ENCODE data around the gene CRYGA.

The CRYGA gene, protein sequence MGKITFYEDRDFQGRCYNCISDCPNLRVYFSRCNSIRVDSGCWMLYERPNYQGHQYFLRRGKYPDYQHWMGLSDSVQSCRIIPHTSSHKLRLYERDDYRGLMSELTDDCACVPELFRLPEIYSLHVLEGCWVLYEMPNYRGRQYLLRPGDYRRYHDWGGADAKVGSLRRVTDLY

DNA sequence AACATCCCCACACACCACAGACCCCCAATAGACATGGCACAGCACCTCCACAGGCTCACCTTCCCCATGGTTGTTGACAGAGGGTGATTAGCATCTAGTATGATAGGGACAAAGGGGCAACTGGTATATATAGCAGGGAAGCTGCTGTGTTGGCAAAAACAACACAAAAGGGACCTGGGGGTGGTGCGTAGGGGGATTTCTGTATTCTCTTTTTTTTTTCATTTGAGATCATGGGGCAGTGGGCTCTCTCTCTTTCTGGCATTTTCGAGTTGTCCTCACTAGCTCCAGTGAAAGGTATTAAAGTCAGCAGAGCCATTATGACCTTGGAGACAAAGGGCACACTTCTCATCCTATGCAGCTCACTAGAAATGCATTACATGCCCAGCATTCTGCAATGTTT is at the start of gene CRYGA:
Gene CRYGA, minus strand, starts transcription at position 101 of the 400 bp plus-strand sequence. Its CDS starts 33 bp downstream, at position 68.
- DNase-seq, result no peak

DNA sequence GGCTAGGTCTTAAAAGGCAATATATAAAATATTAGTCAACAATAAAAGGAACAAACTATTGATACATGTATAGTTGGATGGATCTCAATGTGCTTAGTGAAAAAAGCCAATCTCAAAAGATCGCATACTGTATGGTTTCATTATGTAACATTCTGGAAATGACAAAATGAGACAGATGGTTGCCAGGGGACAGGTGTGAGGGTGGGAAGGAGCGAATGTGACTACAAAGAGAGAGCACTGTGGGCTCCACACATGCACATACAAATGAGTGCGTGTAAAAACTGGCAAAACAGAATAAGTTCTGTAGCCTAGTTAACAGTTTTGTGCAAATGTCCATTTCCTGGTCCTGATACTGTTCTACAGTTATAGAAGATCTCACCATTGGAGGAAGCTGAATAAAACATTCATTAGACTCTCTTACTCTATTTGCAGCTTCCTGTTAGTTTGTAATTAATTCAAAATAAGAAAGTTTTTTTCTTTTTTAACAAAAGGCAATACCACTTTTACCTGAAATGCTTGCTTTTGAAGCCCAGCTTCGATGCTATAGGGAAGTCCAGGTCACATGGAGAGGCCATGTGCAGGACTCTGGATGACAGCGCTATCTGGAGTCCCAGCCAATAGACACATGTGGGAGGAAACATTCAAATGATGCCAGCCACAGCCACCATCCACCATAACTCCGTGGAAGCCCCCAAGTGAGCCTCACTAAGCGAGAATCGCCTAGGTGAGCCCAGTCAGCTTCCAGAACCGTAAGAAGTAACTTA is 47.5 kb upstream of the CRYGA start:
- DNase-seq, result no peak

DNA sequence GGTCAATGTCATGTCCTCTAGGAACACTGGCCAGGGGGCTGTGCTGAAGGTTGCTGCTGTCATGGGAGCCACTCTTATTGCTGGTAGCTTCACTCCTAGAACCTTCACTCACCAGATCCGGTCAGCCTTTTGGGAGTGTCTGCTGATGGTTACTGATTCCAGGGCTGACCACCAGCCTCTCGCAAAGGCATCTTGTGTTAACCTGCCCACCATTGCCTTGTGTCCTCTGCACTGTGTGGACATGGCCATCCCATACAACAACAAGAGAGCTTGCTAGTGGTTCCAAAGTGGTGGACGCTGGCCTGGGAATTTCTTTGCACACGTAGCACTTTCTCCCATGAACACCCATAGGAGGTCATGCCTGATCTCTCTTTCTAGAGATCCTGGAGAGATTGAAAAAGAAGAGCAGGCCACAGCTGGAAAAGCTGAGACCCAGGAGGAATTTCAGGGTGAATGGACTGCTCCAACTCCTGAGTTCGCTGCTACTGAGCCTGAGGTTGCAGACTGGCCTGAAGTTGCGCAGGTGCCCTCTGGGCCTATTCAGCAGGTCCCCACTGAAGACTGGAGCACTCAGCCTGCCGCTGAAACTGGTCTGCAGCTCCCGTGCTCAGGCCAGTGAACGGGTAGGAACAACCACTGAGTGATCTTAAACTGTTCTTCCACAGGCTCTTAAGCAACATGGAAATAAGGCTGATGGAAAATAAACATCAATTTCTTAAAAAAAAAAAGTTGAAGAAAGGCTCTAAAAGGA is 45.1 kb upstream of the CRYGA start:
- no peak for DNase-seq

DNA sequence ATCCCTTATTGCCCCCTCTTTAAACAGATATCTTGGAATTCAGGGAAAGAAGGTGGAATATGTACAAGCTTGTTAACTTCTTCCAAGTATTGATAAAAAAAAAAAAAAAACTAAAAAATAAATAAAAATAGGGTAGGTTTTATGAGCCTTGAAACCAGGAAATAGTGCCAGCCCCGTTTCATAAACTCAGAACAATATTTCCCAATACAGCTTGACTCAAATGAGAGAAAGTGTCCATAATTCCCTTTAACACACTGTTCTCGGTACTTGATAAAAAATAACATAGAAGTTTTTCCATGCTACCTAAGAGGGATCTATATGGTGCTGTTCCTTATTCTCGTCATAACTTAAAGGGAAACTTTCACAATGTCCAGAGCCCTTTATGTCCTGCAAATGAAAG is 44.4 kb upstream of the CRYGA start:
- no peak for DNase-seq

DNA sequence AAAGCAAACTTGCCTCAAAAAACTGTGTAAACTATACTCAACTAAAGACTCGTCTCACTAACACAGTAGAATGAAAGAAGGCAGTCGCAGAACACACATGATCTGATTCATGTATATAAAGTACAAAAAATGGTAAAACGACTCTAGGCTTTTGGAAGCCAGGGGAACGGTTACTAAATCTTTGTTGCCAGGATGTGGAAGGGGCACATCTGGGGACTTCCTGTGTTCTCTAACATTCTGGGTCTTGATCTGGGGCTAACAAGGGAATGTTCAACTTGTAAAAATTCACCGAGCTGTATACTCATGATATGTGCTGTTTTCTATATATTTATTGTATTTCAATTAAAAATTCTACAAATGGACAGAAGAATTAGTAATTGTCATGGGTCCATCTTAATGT is 40.8 kb upstream of the CRYGA start:
- DNase-seq, result no peak

DNA sequence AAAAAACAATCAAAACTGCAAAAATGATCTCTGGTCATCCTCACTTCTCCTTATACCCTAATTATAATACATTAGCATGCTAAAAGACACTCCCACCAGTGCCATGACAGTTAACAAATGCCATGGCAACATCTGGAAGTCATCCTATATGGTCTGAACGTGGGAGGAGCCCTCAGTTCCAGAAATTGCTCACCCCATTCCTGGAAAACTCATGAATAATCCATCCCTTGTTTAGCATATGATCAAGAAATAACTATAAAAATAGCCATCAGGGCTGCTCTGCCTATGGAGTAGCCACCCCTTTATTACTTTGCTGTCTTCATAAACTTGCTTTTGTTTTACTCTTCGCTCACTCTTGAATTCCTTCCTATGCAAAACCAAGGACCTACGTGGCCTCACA is 32.1 kb upstream of the CRYGA start:
- no peak for DNase-seq

DNA sequence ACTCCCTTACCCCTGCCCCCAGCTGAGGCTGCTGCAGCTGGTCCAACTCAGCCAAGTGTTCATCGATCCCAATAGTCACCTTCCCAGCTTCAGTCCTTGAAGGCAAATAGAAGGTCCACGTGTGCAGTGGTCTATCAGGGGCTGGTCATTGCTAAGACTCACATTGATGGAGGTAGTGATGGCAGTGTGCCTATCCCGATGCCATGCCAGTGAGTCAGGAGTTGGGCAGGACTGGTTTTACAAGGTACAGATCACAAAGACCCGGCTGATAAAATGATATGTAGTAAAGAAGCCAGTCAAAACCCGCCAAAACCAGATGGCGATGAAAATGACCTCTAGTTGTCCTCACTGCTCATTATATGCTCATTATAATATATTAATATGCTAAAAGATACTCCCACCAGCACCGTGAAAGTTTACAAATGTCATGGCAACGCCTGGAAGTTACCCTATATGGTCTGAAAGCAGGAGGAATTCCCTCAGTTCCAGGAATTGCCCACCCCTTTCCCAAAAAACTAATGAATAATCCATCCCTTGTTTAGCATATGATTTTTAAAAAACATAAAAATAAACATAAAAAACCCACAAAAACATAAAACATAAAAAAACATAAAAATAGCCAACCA is 29.3 kb upstream of the CRYGA start:
- DNase-seq, result no peak

DNA sequence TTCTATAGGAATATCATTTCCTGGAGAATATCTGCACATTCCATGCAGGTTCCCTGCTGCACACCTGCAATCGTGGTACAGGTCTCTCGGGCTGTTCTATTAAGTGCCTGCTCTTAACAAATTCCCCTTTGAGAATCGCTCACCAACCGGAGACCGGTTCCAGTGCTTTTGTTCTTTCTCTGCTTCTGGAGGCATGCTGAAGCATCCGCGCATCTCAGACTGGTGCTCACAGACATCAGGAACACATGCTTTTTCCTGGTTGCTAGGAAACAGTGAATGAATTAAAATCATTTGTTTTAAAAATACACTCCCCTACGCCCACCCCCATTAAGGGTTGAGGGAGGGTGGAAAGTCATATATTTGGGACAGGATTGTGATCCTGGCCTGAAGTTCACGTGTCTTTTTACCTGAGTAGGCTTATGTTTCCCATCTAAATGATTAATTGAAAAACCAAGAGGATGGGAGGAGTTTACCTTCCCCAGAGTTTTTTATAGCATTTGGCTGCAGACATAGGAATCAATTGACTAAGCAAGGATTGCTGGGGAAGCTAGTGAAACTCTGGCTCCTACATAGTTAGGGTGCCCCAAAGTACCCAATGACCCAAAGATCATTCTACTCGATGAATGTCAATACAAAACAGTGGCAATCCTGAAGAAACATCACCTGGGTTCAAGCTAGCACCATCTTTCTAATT is 26.6 kb upstream of the CRYGA start, which contains the start of gene C2orf80:
Gene C2orf80, minus strand, starts transcription at position 221 of the 694 bp plus-strand sequence. CDS start 3,044 bp downstream, outside the sequence.
- DNase-seq, result no peak

DNA sequence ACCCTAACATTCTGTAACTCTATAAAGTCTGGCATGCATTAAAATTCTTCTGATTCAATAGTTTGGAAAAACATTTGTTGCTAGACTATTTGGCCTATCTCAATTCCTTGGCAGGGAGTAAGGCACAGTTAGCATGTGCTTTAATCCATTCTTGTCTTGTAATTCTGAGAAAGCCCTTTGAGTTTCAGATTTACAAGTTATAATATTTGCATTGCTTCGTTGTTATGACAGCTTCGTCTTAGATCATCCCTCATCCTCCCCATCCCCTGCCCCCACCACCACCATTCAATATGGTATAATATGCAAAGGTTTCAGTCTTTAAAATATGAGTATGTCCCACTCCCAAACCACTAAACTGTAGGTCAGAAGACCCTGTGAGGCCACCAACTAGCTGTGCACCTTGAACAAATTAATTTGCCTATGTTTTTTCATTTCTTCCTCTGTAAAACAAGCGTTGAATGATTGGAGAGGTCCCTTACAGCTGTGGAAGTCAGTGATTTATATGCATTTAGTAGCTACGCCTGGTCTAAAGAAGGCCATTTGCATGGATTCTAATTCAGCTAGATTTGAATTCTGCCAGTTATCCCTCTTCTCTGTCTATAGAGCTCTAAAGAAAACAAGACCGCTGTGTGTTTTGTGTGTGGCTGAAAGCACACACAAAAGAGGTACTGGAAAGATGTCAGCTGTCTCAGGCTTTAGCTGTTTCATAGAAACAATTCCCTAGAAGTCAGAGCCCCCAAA is 25.9 kb upstream of the CRYGA start:
- DNase-seq, result no peak

DNA sequence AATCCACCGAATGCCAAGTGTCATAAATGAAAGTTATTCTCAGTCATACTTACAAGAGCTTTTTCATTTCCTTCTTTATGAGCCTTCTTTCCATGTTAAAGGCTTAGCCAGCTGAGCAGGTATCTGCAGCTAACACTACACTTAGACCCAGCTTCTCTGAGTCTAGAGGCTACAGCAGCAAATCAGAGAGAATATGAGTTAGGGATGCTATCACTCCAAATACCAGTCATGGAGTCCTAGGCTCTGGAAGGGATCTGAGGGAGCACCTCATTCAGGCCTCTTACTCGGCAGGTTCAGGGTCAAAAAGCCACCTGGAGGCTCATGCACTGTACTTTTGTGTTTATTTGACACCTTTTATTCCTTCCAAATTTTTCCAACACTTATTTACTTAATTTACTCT is 23.5 kb upstream of the CRYGA start:
- DNase-seq, result no peak

DNA sequence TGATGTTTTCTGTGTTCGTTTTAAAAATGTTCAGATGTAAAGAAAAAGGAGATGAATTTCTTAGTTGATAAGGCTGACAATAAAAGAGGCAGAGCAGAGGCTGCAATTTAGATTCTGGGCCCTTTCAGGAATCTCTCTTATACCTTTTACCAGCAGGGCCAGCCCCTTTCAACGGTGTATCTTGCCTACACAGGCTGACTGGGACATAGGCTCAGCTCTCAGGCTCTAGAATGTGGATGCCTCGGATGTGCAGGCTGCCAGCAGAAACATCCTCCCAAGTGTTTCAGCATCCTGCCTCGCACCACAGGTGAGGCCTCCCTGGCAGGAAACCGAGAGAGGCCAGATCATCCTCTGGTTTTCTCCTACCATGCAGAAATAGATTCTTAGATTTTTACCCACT is 23.1 kb upstream of the CRYGA start:
- no peak for DNase-seq

DNA sequence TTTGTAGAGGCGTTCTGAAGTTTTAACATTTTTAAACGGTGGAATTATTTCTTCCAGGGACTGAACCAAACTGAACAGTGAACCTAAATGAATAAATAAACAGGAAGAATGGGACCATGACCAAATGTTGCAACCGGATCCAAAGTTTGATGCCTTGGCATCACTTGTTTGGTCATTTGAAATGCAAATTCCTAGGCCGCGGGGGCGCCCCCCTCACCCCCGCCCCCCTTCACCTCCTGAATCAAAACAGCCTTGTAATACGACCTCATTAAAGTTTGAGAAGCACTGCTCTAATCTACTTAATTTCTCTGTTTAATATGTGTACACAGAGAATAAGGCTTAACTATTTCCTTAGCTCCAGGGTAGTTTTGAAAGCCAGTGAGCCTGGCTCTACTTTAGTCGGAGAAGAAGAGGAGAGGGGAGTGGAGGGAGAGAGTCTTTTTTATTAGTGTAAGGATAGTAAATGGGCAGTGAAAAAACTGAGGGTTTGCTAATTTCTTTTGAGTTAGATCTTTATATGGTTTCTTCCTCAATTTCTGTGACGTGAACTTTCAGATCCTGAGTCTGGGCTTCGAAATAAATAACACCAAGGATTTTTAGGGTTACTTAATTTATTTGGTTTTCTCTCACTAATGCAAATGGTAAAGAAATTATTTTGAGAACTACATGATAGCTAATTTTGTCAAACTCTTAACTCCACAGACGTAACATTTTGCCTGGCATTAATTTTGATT is 20.8 kb upstream of the CRYGA start:
- no peak for DNase-seq

DNA sequence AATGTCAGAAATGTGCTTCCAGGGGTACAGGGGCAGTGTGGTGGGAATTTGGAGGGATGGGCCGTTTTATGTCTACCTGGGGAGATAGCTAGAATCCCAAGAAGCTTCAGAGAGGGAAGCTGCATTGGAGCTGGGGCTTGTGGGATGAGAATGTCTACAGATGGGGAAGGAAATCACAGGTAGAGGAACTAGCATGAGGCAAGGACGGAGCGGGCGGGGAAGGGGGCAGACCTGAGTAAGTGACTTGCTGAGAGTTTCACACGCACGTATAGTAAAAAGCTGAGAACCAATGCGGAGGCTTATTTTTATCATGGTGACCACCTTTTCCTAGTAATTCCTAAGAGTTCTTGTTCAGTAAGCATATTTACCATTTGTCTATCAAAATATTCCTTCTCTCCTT is 20.1 kb upstream of the CRYGA start:
- no peak for DNase-seq

DNA sequence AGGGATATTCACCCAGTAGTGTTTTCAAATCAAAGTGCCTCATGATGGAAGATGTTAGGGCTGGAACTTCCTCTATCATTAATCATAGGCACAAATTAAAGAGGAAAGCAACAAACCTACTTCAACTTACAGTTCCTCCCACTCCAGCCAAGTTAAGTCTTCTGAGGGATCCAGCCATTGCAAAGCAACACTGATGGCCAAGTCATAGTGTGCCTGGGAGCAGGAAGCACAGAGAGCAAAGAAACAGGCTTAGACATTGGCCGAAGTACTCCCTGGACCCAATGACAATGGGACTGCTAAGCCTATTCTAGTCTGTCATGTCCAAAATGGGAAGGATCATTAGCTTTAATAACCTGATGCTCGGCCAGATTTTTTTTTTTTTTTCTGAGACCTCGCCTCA is 19.4 kb upstream of the CRYGA start:
- DNase-seq, result no peak

DNA sequence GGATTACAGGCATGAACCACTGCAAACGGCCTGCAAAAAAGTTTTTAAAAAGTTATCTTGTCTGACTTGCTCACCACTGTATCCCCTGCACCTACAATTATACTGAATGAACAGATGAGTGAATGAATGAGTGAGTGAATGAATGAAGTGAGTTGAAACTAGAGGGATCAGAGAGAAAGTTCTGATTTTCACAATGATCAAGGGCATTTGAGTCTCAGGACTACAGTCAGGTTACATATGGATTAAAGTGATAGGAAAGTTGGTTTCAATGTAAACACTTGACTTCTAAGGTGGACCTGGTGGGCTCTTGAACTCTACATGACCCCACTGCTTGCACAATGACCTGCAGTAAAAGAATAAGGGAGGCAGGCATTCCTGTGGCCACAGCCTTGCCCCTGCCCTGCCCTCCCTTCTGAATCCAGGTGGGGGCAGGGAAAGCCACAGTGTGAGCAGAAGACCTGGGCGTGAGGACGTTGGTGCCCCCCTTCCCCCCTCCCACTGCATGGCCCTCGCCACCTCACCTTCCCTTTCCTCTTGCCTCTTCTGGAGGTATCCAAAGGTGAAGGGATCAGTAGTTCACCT is 15.7 kb upstream of the CRYGA start:
- DNase-seq, result no peak

DNA sequence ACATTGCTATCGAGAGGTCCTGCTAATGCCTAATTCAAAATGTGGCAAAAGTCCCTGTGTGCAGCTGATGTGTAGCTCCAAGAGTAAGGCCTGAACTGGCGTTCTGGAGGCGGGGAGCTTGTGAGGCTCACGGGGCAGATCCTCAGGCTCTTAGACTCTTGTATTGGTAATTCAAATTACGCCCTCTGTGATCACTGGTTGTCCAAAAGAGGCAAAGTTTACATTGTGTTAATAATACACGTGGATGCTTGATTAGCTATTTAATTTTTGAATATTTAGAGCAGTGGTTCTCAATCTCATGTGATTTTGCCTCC is 12.4 kb upstream of the CRYGA start:
- no peak for DNase-seq

DNA sequence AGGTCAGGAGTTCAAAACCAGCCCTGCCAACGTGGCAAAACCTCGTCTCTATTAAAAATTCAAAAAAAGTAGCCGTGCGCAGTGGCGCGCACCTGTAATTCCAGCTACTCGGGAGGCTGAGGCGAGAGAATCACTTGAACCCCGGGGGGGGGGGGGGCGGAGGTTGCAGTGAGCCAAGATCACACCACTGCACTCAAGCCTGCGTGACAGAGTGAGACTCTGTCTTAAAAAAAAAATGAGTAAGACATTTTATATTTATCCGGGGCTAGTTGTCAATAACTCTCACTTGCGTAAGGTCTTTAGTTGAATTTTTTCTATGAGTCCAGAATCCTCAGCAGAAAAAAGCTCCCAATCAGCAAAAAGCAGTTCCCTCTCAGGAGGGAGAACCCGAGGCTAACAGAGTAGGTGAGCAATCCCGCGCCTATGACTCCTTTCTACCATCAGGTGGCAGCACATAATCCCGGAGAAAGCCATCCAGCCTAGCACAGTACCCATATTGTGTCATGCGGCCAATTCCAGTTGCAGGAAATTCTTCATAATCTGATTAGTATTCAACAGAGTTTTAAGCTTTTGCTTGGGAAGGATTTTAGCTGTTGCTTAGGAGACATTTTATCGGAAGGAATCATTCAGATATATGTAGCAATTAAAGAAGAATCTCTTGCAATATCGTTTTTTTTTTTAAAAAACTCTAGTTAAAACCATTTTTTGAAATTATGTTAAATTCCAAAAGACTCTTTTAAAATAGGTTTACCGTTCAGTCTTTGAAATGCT is 11.9 kb upstream of the CRYGA start:
- peak; percentile 65 for DNase-seq

DNA sequence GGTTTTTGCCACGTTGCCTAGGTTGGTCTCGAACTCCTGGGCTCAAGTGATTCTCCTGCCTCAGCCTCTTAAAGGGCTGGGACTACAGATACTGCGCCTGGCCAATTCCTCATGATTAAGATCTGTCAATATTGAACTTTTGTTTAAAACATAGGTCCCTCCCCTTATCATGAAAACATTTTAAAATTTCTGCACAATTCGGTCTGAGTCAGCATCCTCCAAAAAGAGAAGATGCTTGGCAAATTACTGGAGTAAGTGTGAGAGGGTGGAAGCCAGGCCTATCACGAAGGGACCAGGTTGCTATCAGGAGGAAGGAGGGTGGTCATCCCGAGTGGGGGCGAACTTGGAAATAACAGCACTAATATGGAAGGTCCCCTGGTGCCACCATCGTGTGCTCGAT is 10.8 kb upstream of the CRYGA start:
- no peak for DNase-seq

DNA sequence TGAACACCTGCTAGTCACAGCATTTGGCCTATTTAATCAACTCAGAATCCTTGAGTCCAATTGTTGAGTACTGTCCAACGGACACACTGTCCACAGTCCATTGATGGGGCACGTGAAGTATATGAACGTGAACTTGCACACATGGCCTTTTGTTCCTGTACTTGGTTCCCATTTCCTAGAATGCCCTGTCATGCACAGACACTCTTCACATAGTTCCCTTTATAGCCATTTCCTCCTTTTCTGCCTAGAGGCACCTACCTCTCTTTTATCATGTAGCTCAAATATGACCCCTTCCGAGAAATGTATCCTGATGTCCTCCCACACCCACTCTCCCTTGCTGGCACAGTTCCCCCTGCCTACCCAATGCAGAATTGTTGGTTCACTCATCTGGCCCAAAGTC is 8.7 kb upstream of the CRYGA start:
- no peak for DNase-seq
